T-cell (primary cell): ENCODE data around the gene POLR2L. TPM values are rescaled to one million over a fixed set of nuclear protein-coding genes. Genes with fewer than 3 reads are reported as not detected.

Experiments
- ATAC-seq, 4 experiments: fragments of 200-7000 bp in 3 of 4; fragments of 150-1000 bp in 1 of 4; cut with Tn5 transposase; replicated peaks in 1 of 4; 1 replicate in 3 of 4; 2 replicates in 1 of 4; pipeline ENCODE4 v1.10.0; 2021; ENCODE audit warnings: moderate library complexity in 3 of 4, mild to moderate bottlenecking in 2 of 4, moderate number of reproducible peaks in 1 of 4
- CTCF ChIA-PET, 2 donors: fragments of 300-600 bp; sonication (Branson Sonifier 250); formaldehyde crosslinking; loops; one replicate each; lab custom pipeline; 2022; ENCODE audit warnings: antibody characterized with exemption in 2 of 2; lab: Charles Lee
- POLR2A ChIA-PET, 2 donors: fragments of 300-600 bp; sonication (Branson Sonifier 250); formaldehyde crosslinking; loops; one replicate each; lab custom pipeline; 2022; ENCODE audit warnings: antibody characterized with exemption in 2 of 2; lab: Charles Lee
- DNase-seq, 35 experiments: peaks; one replicate each; pipeline versions ENCODE4 v3.0.0 to v3.0.0-alpha.2; 2013 to 2023
- H3K27ac ChIP-seq: one replicate; pipeline ENCODE4 v1.5.1; 2013; ENCODE audit warnings: low read length
- H3K27me3 ChIP-seq, 2 experiments: replicated peaks in 1 of 2; 1 replicate in 1 of 2; 2 replicates in 1 of 2; pipeline versions ENCODE4 v1.6.1 to v1.7.0; 2013; ENCODE audit warnings: low read length in 1 of 2, mixed read lengths in 1 of 2; ENCODE audit not compliant: control insufficient read depth in 2 of 2, insufficient read depth in 2 of 2; ENCODE audit errors: extremely low read depth in 1 of 2
- H3K36me3 ChIP-seq, 2 donors: 1 replicate in 1 of 2; 2 replicates in 1 of 2; pipeline versions ENCODE4 v1.6.1 to v1.7.0; 2013; ENCODE audit warnings: low read length in 1 of 2; ENCODE audit not compliant: control insufficient read depth in 2 of 2, insufficient read depth in 1 of 2; ENCODE audit errors: extremely low read depth in 1 of 2
- H3K4me1 ChIP-seq, 2 experiments: 1 replicate in 1 of 2; 2 replicates in 1 of 2; pipeline versions ENCODE4 v1.6.1 to v1.7.0; 2013; ENCODE audit warnings: low read length in 2 of 2, mixed read lengths in 1 of 2; ENCODE audit not compliant: insufficient read depth in 2 of 2, control insufficient read depth in 1 of 2; ENCODE audit errors: extremely low read depth in 1 of 2
- H3K4me3 ChIP-seq, 2 donors: 1 replicate in 1 of 2; 2 replicates in 1 of 2; pipeline versions ENCODE4 v1.5.1 to v1.7.0; 2013; ENCODE audit warnings: mild to moderate bottlenecking in 2 of 2, low read length in 1 of 2, moderate library complexity in 1 of 2; ENCODE audit not compliant: control insufficient read depth in 1 of 2; ENCODE audit errors: extremely low read depth in 1 of 2
- H3K9me3 ChIP-seq: 2 replicates; pipeline ENCODE4 v1.7.0; 2013
- H3K27ac Mint-ChIP-seq, 2 donors: one replicate each; pipeline ENCODE4 v1.8.0; 2020 to 2021; ENCODE audit warnings: mild to moderate bottlenecking in 2 of 2, mixed read lengths in 2 of 2
- H3K27me3 Mint-ChIP-seq, 2 donors: one replicate each; pipeline ENCODE4 v1.8.0; 2021 to 2022; ENCODE audit warnings: mixed read lengths in 2 of 2
- H3K36me3 Mint-ChIP-seq: one replicate; pipeline ENCODE4 v1.8.0; 2021; ENCODE audit warnings: mixed read lengths
- H3K4me1 Mint-ChIP-seq, 3 donors: one replicate each; pipeline ENCODE4 v1.8.0; 2020 to 2022; ENCODE audit warnings: mixed read lengths in 3 of 3, mild to moderate bottlenecking in 1 of 3
- H3K4me3 Mint-ChIP-seq, 3 donors: one replicate each; pipeline ENCODE4 v1.8.0; 2020 to 2022; ENCODE audit warnings: mild to moderate bottlenecking in 3 of 3, mixed read lengths in 3 of 3, moderate library complexity in 3 of 3
- H3K9me3 Mint-ChIP-seq, 3 donors: one replicate each; pipeline ENCODE4 v1.8.0; 2020 to 2022; ENCODE audit warnings: mixed read lengths in 3 of 3
- WGBS: methylation state at CpG from one replicate; pipeline ENCODE4 v1.1.5; 2013; ENCODE audit warnings: missing lambda C conversion rate; ENCODE audit not compliant: insufficient coverage; 5-methylcytosine and 5-hydroxymethylcytosine counted together
- total RNA-seq, 35 experiments: library from RNA in 6 of 35; stranded (reverse) in 6 of 35; fragments of 120-200 nt in 1 of 35; gene quantifications; one replicate each; pipeline versions ENCODE4 v1.2.1 to v1.2.4 and lab custom pipeline; 2013 to 2026

Gene POLR2L
- total RNA-seq, 5 donors from 2014 or later (not counting 1 experiment from before 2014, with no cell fraction given) = 34.2 to 73.9 (median 68.7) TPM

DNA sequence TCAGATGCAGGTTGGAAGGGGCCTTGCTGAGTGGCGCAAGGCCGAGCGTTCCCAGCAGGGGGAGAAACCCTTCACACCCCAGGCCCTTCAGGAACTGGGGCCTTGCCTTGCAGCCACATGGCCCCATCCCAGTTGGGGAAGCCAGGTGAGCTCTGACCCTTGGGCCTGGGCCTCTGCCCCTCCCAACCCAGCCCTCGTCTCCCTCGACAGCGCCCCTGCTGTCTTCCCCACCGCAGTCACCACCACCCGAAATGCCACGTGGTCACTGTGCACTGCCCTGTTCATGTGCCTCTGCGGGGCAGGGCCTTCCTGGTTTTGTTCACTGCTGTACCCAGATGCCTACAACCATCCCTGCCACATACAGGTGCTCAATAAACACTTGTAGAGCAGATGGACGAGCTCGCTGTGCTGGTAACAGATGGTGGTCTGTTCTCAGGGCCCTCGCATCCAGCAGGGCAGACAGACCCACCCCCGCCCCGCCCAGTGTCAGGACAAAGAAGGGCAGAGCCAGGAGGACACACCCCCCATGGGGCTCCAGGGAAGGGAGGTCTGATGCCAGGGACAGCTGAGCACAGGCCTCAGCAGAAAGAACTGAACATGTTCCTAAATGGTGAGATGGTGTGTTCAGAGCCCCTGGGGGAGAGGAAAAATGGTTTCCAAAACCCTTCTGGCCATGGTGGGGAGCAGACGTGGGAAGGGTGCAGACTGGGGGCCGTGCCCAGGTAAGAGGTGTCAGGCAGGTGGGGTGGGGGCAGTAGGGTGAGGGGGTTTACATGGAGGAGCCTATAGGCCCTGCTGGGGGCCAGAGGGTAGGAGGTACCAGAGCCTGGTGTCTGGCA lies 3.7 kb downstream of the POLR2L start:
- DNase-seq (no peak), ATAC-seq (no peak)
- H3K36me3 Mint-ChIP-seq = peaks cover 2% of the 10 kb centered on the region
- Histone ChIP-seq H3K36me3 (peaks cover 5 to 26% of the 10 kb centered on the region in 2 donors), H3K9me3 (no peaks in the 10 kb centered on the region), H3K27ac (no peak overlapping the region), H3K27me3 (peaks cover 0 to 19% of the 10 kb centered on the region in 2 experiments), H3K4me3 (no peak overlapping the region), H3K4me1 (peaks cover 3 to 58% of the 10 kb centered on the region in 2 experiments)
- peaks cover 14 to 33% (median 23%) of the 10 kb centered on the region in 3 donors for H3K4me1 Mint-ChIP-seq
- no peak overlapping the region for H3K27ac Mint-ChIP-seq
- no peaks in the 10 kb centered on the region for H3K9me3 Mint-ChIP-seq
- no peak overlapping the region for H3K4me3 Mint-ChIP-seq
- ChIA-PET CTCF (no interaction called here), POLR2A (no interaction called here)
- no peaks in the 10 kb centered on the region for H3K27me3 Mint-ChIP-seq
- WGBS = 80% methylated on average over 14 of the region's 17 CpGs

DNA sequence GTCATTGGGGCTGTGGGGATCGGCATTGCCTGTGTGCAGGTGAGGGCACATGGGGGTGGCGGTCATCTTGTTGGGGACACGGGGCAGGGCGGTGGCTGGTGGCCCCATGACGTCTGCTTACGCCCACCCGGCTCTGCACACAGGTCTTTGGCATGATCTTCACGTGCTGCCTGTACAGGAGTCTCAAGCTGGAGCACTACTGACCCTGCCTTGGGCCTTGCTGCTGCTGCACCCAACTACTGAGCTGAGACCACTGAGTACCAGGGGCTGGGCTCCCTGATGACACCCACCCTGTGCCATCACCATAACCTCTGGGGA lies 4.4 kb downstream of the POLR2L start:
- POLR2A ChIA-PET = no interaction called here
- H3K36me3 ChIP-seq = peaks cover 5 to 26% of the 10 kb centered on the region in 2 donors
- no peak overlapping the region for H3K27ac ChIP-seq
- 84% methylated on average over 8 of the region's 8 CpGs for WGBS
- H3K9me3 ChIP-seq = no peaks in the 10 kb centered on the region
- peaks cover 2% of the 10 kb centered on the region for H3K36me3 Mint-ChIP-seq
- no peaks in the 10 kb centered on the region for H3K9me3 Mint-ChIP-seq
- CTCF ChIA-PET = interaction anchor here in 1 of 2 donors (0.6 to 0.7 kb wide), 2 partner anchors 24 to 29 kb away, joined by 4 to 10 read pairs; no protein-coding TSS in a partner anchor
- no peak overlapping the region for H3K4me3 ChIP-seq
- no peaks in the 10 kb centered on the region for H3K27me3 Mint-ChIP-seq
- H3K4me1 ChIP-seq = peaks cover 2 to 55% of the 10 kb centered on the region in 2 experiments
- ATAC-seq = no peak
- DNase-seq = no peak
- H3K4me3 Mint-ChIP-seq = no peak overlapping the region
- peaks cover 14 to 30% (median 20%) of the 10 kb centered on the region in 3 donors for H3K4me1 Mint-ChIP-seq
- H3K27me3 ChIP-seq = peaks cover 0 to 15% of the 10 kb centered on the region in 2 experiments
- H3K27ac Mint-ChIP-seq = no peak overlapping the region

GRCh38 chr11:837189-837989 lies 4.9 kb downstream of the POLR2L start:
- H3K36me3 Mint-ChIP-seq = peaks cover 2% of the 10 kb centered on the region
- no peaks in the 10 kb centered on the region for H3K9me3 Mint-ChIP-seq
- peaks cover 14 to 30% (median 20%) of the 10 kb centered on the region in 3 donors for H3K4me1 Mint-ChIP-seq
- no peak overlapping the region for H3K27ac Mint-ChIP-seq
- Histone ChIP-seq H3K4me1 (peaks cover 2 to 57% of the 10 kb centered on the region in 2 experiments), H3K27me3 (peaks cover 0 to 17% of the 10 kb centered on the region in 2 experiments), H3K9me3 (no peaks in the 10 kb centered on the region), H3K27ac (no peak overlapping the region), H3K4me3 (no peak overlapping the region), H3K36me3 (peaks cover 5 to 26% of the 10 kb centered on the region in 2 donors)
- ChIA-PET POLR2A (no interaction called here), CTCF (interaction anchor here in 1 of 2 donors (0.6 to 0.7 kb wide), 2 partner anchors 23 to 28 kb away, joined by 4 to 10 read pairs; no protein-coding TSS in a partner anchor)
- no peak overlapping the region for H3K4me3 Mint-ChIP-seq
- WGBS = 96% methylated on average over 8 of the region's 22 CpGs
- H3K27me3 Mint-ChIP-seq = no peaks in the 10 kb centered on the region
- DNase-seq (no peak), ATAC-seq (no peak)

- 90% methylated on average over 3 of the region's 9 CpGs for WGBS
Measured at GRCh38 chr11:836700-837099, 5.6 kb downstream of the POLR2L start.

GRCh38 chr11:836274-836673 lies 6.1 kb downstream of the POLR2L start:
- WGBS = 95% methylated on average over 11 of the region's 14 CpGs
- ATAC-seq = no peak
- Mint-ChIP-seq H3K9me3 (no peaks in the 10 kb centered on the region), H3K27ac (no peak overlapping the region), H3K36me3 (peaks cover 2% of the 10 kb centered on the region), H3K4me1 (peaks cover 20 to 35% (median 20%) of the 10 kb centered on the region in 3 donors), H3K4me3 (no peak overlapping the region), H3K27me3 (peaks cover 0 to 7% of the 10 kb centered on the region in 2 donors)
- DNase-seq = no peak
- no peaks in the 10 kb centered on the region for H3K9me3 ChIP-seq
- ChIA-PET POLR2A (no interaction called here), CTCF (no interaction called here)
- no peak overlapping the region for H3K27ac ChIP-seq
- H3K27me3 ChIP-seq = peaks cover 0 to 28% of the 10 kb centered on the region in 2 experiments
- no peak overlapping the region for H3K4me3 ChIP-seq
- H3K36me3 ChIP-seq = peaks cover 5 to 26% of the 10 kb centered on the region in 2 donors
- H3K4me1 ChIP-seq = peaks cover 2 to 61% of the 10 kb centered on the region in 2 experiments

More at GRCh38 chr11:836700-837099, 5.6 kb downstream of the POLR2L start:
- ATAC-seq (no peak), DNase-seq (no peak)
- ChIA-PET CTCF (no interaction called here), POLR2A (no interaction called here)
- no peak overlapping the region for H3K4me3 Mint-ChIP-seq
- H3K36me3 Mint-ChIP-seq = peaks cover 2% of the 10 kb centered on the region
- no peaks in the 10 kb centered on the region for H3K9me3 Mint-ChIP-seq
- peaks cover 5 to 26% of the 10 kb centered on the region in 2 donors for H3K36me3 ChIP-seq
- H3K4me1 Mint-ChIP-seq = peaks cover 20 to 34% (median 22%) of the 10 kb centered on the region in 3 donors
- H3K27me3 Mint-ChIP-seq = peaks cover 0 to 4% of the 10 kb centered on the region in 2 donors
- H3K27ac Mint-ChIP-seq = no peak overlapping the region
- no peaks in the 10 kb centered on the region for H3K9me3 ChIP-seq
- H3K4me1 ChIP-seq = peaks cover 2 to 61% of the 10 kb centered on the region in 2 experiments
- no peak overlapping the region for H3K27ac ChIP-seq
- H3K4me3 ChIP-seq = no peak overlapping the region
- H3K27me3 ChIP-seq = peaks cover 0 to 24% of the 10 kb centered on the region in 2 experiments
